ENCODE data around the gene KCNT2.

DNA sequence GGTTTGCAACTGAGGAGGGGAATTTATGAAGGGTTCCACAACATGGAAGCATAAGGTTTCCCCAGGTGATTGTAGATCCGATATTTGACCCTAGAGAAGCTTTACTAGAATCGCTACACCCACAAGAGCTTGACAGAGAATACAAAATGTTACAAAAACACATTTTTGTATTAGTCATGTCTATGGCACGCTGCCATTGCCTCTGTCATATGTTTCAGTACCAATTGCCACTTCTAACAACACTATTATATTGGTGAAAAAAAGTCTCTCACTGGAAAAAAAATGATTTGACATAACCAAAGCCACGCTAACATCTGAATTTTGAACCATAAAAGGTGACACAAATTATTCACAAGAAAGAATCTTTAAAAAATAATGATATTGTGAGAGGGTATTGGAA lies 214.5 kb downstream of the KCNT2 start:
- TF ChIP-seq CTCF (IDR thresholded peaks at IDR 0.05; ENCODE audit: low read depth, low read length, poor library complexity, severe bottlenecking) (no peak), EZH2phosphoT487 (IDR thresholded peaks at IDR 0.05; ENCODE audit: borderline replicate concordance, low read length) (no peak)

Measured in DOHH2 (cell line).